ENCODE measurements around the gene MMD. TPM values are rescaled to one million over a fixed set of nuclear protein-coding genes. Genes with fewer than 3 reads are reported as not detected.

MMD gene
- total and polyA plus RNA-seq, 9 of the 15 experiments (the other 6 are each of a cell fraction or from before 2014, with no cell fraction given): 3.1 to 18.9 (median 10.7) TPM

DNA sequence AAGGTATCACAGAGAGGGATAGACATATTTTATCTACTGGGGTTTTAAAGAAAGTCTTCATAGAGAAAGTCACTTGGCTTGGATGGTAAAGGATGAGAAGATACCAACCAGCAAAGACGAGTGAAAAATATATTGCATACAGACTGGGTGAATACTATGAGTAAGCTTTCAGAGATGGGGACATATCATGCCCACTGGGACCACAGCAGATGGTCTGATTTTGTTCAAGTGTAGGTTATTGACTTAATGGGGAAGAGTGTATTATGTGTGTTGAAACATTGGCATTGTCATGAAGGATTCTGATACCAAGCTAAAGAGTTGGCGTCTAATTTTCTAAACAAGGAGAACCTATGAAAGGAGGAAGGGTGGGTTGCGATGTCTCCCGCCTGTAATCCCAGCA is 13.8 kb upstream of the MMD start:
- H4K20me1 ChIP-seq (replicated peaks; ENCODE audit: control insufficient read depth, insufficient read depth, low read length): no peaks in the 10 kb centered on the region
- H3K4me2 ChIP-seq (ENCODE audit: insufficient read depth, low read length): no peak overlapping the region
- H3K27me3 ChIP-seq (ENCODE audit: control insufficient read depth in 2 of 2, insufficient read depth in 2 of 2, low read length in 2 of 2): no peaks in the 10 kb centered on the region
- TF ChIP-seq ZBTB1 (CRISPR knock-in tag; IDR thresholded peaks at IDR 0.05; ENCODE audit: borderline replicate concordance, low read depth): no peak
- no peaks in the 10 kb centered on the region for H3K9me3 ChIP-seq (replicated peaks; ENCODE audit: control insufficient read depth, insufficient read depth, low read depth, low read length)
- no peaks in the 10 kb centered on the region for H3K79me2 ChIP-seq (ENCODE audit: control insufficient read depth, insufficient read depth, low read length)
- FAIRE-seq: no peak
- no peak for DNase-seq (ENCODE audit: extremely low read depth in 1 of 4, low spot score in 3 of 4)
- H3K4me3 ChIP-seq: no peak overlapping the region
- POLR2A ChIA-PET: no interaction called here
- no TSS peak for BruUV-seq (replicated peaks)
- H2AFZ ChIP-seq (ENCODE audit: low read depth, low read length): no peak overlapping the region
- peaks cover 0 to 22% of the 10 kb centered on the region in 2 experiments; a peak in 3 of 5 replicates for H3K4me1 ChIP-seq (replicated peaks in 1 of 2; ENCODE audit: control insufficient read depth in 2 of 2, insufficient read depth in 2 of 2, low read length in 2 of 2)
- H3K9ac ChIP-seq (ENCODE audit: insufficient read depth in 1 of 2, low read depth in 2 of 2, low read length in 2 of 2): no peak overlapping the region
- no peak for ATAC-seq
- in situ Hi-C loops (cut with MboI): no loop called here
- 67% methylated on average over 4 of the region's 4 CpGs for WGBS (ENCODE audit: insufficient coverage, low coverage, missing lambda C conversion rate)
- no peak overlapping the region for H3K27ac ChIP-seq (ENCODE audit: extremely low read depth, low read depth, low read length)
- no peaks in the 10 kb centered on the region for H3K36me3 ChIP-seq (ENCODE audit: control insufficient read depth, insufficient read depth, low read length)
- intact Hi-C loops (cut with micrococcal nuclease): no loop called here
- no peaks in the 10 kb centered on the region for H3K9me1 ChIP-seq (ENCODE audit: control insufficient read depth, insufficient read depth, low read length)
- CTCF ChIA-PET (ENCODE audit: low intra/inter-chr PET ratio): no interaction called here

DNA sequence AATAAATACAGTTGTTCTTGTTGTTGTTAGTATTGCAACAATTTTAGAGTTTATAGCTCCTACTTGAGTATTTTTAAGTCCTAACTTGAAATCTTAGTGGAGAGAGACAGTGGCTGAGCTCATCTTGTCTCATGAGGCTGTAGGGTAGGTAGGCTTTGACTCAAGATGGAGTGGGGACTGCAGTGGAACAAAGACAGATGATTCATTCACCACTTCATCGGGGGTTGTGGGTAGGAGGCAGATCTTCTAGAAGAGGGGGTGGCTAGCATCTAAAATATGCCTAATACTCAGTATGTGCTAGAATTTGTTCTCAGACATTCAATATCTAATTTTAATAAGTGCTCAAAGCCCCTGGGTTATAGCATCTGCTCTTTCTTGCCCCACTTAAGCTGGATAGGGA is 13.1 kb upstream of the MMD start:
- intact Hi-C loops (cut with micrococcal nuclease): no loop called here
- no peaks in the 10 kb centered on the region for H3K79me2 ChIP-seq (ENCODE audit: control insufficient read depth, insufficient read depth, low read length)
- no peak for TF ChIP-seq ZNF143 (CRISPR knock-in tag; IDR thresholded peaks at IDR 0.05)
- no peak for TF ChIP-seq PHF8 (IDR thresholded peaks at IDR 0.05; ENCODE audit: borderline replicate concordance, low read length)
- no peak for TF ChIP-seq SAFB (IDR thresholded peaks at IDR 0.05; ENCODE audit: borderline replicate concordance, low read depth, low read length)
- TF ChIP-seq SIN3A (IDR thresholded peaks at IDR 0.05; ENCODE audit: borderline replicate concordance in 2 of 2, control insufficient read depth in 1 of 2, low read depth in 2 of 2, low read length in 2 of 2): no peak
- no peak for TF ChIP-seq CBX8 (IDR thresholded peaks at IDR 0.05; ENCODE audit: borderline replicate concordance, extremely low read depth, low read depth, low read length, poor library complexity, severe bottlenecking)
- TF ChIP-seq KLF10 (CRISPR knock-in tag; IDR thresholded peaks at IDR 0.05): no peak
- TF ChIP-seq, protein P1, sequence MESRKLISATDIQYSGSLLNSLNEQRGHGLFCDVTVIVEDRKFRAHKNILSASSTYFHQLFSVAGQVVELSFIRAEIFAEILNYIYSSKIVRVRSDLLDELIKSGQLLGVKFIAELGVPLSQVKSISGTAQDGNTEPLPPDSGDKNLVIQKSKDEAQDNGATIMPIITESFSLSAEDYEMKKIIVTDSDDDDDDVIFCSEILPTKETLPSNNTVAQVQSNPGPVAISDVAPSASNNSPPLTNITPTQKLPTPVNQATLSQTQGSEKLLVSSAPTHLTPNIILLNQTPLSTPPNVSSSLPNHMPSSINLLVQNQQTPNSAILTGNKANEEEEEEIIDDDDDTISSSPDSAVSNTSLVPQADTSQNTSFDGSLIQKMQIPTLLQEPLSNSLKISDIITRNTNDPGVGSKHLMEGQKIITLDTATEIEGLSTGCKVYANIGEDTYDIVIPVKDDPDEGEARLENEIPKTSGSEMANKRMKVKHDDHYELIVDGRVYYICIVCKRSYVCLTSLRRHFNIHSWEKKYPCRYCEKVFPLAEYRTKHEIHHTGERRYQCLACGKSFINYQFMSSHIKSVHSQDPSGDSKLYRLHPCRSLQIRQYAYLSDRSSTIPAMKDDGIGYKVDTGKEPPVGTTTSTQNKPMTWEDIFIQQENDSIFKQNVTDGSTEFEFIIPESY (CRISPR knock-in tag; IDR thresholded peaks at IDR 0.05): no peak
- no peak for TF ChIP-seq ZNF217 (CRISPR knock-in tag; IDR thresholded peaks at IDR 0.05)
- no peak for TF ChIP-seq ZNF830 (CRISPR knock-in tag; IDR thresholded peaks at IDR 0.05)
- TF ChIP-seq, protein P2, sequence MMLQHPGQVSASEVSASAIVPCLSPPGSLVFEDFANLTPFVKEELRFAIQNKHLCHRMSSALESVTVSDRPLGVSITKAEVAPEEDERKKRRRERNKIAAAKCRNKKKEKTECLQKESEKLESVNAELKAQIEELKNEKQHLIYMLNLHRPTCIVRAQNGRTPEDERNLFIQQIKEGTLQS (IDR thresholded peaks at IDR 0.05): no peak
- TF ChIP-seq, protein P2 (CRISPR knock-in tag; conservative IDR thresholded peaks at IDR 0.05): no peak
- TF ChIP-seq TEAD2 (tag; IDR thresholded peaks at IDR 0.05): no peak
- no peak for TF ChIP-seq FOXK1 (CRISPR knock-in tag; IDR thresholded peaks at IDR 0.05; ENCODE audit: borderline replicate concordance)

More for the DNA sequence above, 13.1 kb upstream of the MMD start:
- WGBS (ENCODE audit: insufficient coverage, low coverage, missing lambda C conversion rate): 29% methylated on average over 1 of the region's 1 CpG
- no peak for FAIRE-seq
- Histone ChIP-seq H2AFZ (ENCODE audit: low read depth, low read length) (no peak overlapping the region), H3K36me3 (ENCODE audit: control insufficient read depth, insufficient read depth, low read length) (no peaks in the 10 kb centered on the region), H4K20me1 (replicated peaks; ENCODE audit: control insufficient read depth, insufficient read depth, low read length) (no peaks in the 10 kb centered on the region), H3K9me3 (replicated peaks; ENCODE audit: control insufficient read depth, insufficient read depth, low read depth, low read length) (no peaks in the 10 kb centered on the region), H3K27ac (ENCODE audit: extremely low read depth, low read depth, low read length) (no peak overlapping the region), H3K9ac (ENCODE audit: insufficient read depth in 1 of 2, low read depth in 2 of 2, low read length in 2 of 2) (no peak overlapping the region), H3K4me2 (ENCODE audit: insufficient read depth, low read length) (no peak overlapping the region), H3K27me3 (ENCODE audit: control insufficient read depth in 2 of 2, insufficient read depth in 2 of 2, low read length in 2 of 2) (no peaks in the 10 kb centered on the region), H3K4me3 (no peak overlapping the region), H3K4me1 (replicated peaks in 1 of 2; ENCODE audit: control insufficient read depth in 2 of 2, insufficient read depth in 2 of 2, low read length in 2 of 2) (peaks cover 0 to 22% of the 10 kb centered on the region in 2 experiments; a peak in 3 of 5 replicates), H3K9me1 (ENCODE audit: control insufficient read depth, insufficient read depth, low read length) (no peaks in the 10 kb centered on the region)
- POLR2A ChIA-PET: interaction anchor here (1.1 kb wide), 1 partner anchor 14 kb away, joined by 3 read pairs; no protein-coding TSS in a partner anchor
- CTCF ChIA-PET (ENCODE audit: low intra/inter-chr PET ratio): no interaction called here
- ATAC-seq: no peak
- in situ Hi-C loops (cut with MboI): no loop called here
- no TSS peak for BruUV-seq (replicated peaks)
- no peak for DNase-seq (ENCODE audit: extremely low read depth in 1 of 4, low spot score in 3 of 4)

Data from K562 (cell line).